Right atrium auricular region (tissue), 2 donors: Measurements from ENCODE around the gene INHA. TPM values are rescaled to one million over a fixed set of nuclear protein-coding genes. Genes with fewer than 3 reads are reported as not detected.

Experiments
- DNase-seq: peaks from one replicate; pipeline ENCODE4 v3.0.0-alpha.2; 2019; ENCODE audit warnings: low spot score
- H3K27ac ChIP-seq, 2 donors: fragments of 200-600 bp; sonication (generic); 1 replicate in 1 of 2; 2 replicates in 1 of 2; pipeline ENCODE4 v1.5.1; 2016 to 2019
- H3K27me3 ChIP-seq, 2 donors: fragments of 200-600 bp; sonication (generic); one replicate each; pipeline versions ENCODE4 v1.5.1 to v1.6.0; 2017 to 2019
- H3K36me3 ChIP-seq: fragments of 200-600 bp; sonication (generic); one replicate; pipeline ENCODE4 v1.5.1; 2016
- H3K4me1 ChIP-seq, 2 donors: fragments of 200-600 bp; sonication (generic); one replicate each; pipeline versions ENCODE4 v1.5.1 to v1.6.0; 2017 to 2019
- H3K4me3 ChIP-seq, 2 donors: fragments of 200-600 bp; sonication (generic); 1 replicate in 1 of 2; 2 replicates in 1 of 2; pipeline ENCODE4 v1.5.1; 2017 to 2019; ENCODE audit warnings: mild to moderate bottlenecking in 1 of 2, moderate library complexity in 1 of 2
- H3K9me3 ChIP-seq, 2 donors: fragments of 200-600 bp; sonication (generic); one replicate each; pipeline ENCODE4 v1.5.1; 2019
- total RNA-seq, 2 donors: library from RNA; depleted of rRNA; stranded (reverse); fragments of >200 nt; gene quantifications; one replicate each; pipeline ENCODE4 v1.1.0, GENCODE V29; 2016
- TF ChIP-seq, protein P1 (sequence below), 2 donors: fragments of 200-600 bp; sonication (generic); IDR thresholded peaks; one replicate each; pipeline ENCODE4 v1.5.1; 2019; ENCODE audit warnings: antibody characterized with exemption in 2 of 2

Gene INHA
- total RNA-seq, 2 donors from 2014 or later: 1.0 to 28.3 TPM

DNA sequence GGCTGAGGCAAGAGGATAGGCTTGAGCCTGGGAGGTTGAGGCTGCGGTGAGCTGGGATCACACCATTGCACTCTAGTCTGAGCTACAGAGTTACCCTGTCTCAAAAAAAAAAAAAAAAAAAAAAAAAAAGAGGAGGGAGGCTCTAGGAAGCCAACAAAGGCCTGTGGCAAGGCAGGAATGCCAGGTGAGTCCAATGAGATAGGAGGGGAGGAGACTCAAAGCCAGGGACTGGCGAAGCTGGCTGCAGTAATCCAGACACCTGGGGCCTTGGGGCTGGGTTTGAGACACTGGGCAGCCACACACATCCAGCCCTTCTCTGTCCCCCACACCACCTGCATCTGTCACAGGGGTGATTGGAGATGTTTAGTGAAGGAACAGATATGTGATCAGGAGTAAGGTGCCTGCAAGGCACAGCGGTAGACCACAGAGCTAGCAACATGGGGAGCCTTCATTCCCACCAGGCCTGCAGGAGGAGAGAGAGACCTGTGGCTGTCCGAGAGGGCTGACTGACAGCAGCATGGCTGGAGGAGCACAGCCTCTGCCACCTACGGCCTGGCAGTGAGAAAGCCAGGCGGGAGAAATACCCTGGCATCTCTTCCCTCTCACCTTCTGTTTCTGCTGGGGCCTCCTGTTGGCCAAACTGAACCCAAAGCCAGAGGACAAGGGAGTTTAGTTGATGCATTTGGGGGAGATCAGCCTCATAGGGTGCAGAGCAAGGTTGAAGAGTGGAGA, 38.0 kb upstream of the INHA start:
- Histone ChIP-seq H3K27ac (no peak overlapping the region), H3K27me3 (no peaks in the 10 kb centered on the region), H3K9me3 (no peaks in the 10 kb centered on the region), H3K36me3 (peaks cover 8% of the 10 kb centered on the region), H3K4me3 (no peak overlapping the region), H3K4me1 (peaks cover 0 to 26% of the 10 kb centered on the region in 2 donors)
- no peak for DNase-seq
- TF ChIP-seq, protein P1, sequence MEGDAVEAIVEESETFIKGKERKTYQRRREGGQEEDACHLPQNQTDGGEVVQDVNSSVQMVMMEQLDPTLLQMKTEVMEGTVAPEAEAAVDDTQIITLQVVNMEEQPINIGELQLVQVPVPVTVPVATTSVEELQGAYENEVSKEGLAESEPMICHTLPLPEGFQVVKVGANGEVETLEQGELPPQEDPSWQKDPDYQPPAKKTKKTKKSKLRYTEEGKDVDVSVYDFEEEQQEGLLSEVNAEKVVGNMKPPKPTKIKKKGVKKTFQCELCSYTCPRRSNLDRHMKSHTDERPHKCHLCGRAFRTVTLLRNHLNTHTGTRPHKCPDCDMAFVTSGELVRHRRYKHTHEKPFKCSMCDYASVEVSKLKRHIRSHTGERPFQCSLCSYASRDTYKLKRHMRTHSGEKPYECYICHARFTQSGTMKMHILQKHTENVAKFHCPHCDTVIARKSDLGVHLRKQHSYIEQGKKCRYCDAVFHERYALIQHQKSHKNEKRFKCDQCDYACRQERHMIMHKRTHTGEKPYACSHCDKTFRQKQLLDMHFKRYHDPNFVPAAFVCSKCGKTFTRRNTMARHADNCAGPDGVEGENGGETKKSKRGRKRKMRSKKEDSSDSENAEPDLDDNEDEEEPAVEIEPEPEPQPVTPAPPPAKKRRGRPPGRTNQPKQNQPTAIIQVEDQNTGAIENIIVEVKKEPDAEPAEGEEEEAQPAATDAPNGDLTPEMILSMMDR (IDR thresholded peaks at IDR 0.05): no peak

DNA sequence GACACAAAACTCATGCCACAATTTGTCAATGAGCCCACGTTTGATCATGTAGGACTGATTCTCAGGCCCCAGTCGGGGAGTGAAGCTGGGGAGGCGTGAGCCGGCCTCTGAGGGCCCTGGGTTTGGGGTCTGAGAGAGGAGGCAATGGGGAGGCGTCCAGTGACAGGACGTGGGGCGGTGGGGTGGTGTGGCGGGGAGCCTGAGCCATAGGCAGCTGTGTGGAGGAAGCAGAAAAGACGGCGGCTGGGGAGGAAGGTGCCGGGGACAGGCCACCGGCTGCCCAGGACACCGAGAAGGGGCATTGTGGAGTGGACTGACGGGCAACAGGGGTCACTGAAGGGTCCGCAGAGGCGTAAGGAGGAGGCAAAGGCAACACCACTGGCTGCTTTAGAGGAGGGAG, 35.7 kb upstream of the INHA start:
- Histone ChIP-seq H3K27ac (no peak overlapping the region), H3K4me3 (no peak overlapping the region), H3K36me3 (peaks cover 30% of the 10 kb centered on the region), H3K27me3 (no peaks in the 10 kb centered on the region), H3K4me1 (peaks cover 0 to 25% of the 10 kb centered on the region in 2 donors), H3K9me3 (no peaks in the 10 kb centered on the region)
- TF ChIP-seq, protein P1 (IDR thresholded peaks at IDR 0.05): no peak
- DNase-seq: no peak

DNA sequence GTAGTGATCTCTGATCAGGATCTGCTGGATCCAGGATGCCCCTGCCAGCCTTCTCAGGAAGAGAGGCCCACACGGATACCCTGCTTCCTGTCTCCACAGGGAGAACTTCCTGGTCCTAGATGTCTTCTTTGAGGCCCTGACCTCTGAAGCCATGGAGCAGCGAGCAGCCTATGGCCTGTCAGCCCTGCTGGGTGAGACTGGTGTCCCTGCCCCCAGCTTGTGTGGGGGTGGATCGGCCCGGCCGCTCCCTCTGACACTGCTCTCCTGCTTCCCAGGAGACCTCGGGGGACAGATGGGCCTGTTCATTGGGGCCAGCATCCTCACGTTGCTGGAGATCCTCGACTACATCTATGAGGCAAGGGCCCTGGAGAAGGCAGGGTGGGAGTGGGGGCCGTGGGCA, 35.1 kb upstream of the INHA start:
- no peaks in the 10 kb centered on the region for H3K9me3 ChIP-seq
- peaks cover 0 to 31% of the 10 kb centered on the region in 2 donors for H3K4me1 ChIP-seq
- no peak for DNase-seq
- no peak overlapping the region for H3K4me3 ChIP-seq
- H3K27ac ChIP-seq: no peak overlapping the region
- H3K36me3 ChIP-seq: peaks cover 30% of the 10 kb centered on the region
- H3K27me3 ChIP-seq: no peaks in the 10 kb centered on the region
- TF ChIP-seq, protein P1 (IDR thresholded peaks at IDR 0.05): no peak

DNA sequence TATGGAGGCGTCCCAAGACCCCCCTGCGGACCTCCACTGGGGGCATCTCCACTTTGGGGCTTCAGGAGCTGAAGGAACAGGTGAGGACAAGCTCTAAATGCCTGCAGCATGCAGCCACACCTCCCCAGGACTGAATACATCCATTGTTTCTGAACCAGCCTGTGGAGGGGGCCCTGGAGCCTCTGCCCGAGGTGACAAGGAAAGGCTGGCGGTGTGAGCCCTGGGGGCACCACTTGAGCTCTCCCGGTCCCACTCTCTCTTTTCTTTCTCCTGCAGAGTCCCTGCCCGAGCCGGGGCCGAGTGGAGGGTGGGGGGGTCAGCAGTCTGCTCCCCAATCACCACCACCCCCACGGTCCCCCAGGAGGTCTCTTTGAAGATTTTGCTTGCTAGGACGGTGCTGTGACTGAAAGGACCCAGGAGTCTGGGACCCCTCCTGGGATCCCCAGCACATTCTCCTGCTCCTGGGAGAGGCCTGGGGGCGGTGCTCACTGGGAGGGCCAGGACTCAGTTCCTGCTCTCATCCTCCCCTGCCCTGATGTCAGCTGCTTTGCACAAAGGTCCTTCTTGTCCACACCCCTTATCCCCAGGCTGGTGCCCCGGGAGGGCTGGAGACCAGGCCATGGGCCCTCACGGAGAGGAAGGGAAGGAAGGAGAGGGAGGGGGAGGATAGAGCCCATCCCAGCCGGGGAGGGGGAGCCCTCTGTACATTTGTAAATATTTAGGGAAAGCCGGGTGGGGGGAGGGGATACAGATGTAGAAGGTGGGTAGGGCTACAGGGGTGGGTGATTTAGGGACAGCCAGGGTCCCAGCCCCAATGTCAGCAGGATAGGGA, 34.2 kb upstream of the INHA start:
- Histone ChIP-seq H3K4me3 (no peak overlapping the region), H3K4me1 (peaks cover 0 to 40% of the 10 kb centered on the region in 2 donors), H3K36me3 (peaks cover 30% of the 10 kb centered on the region), H3K9me3 (no peaks in the 10 kb centered on the region), H3K27ac (peak overlapping the region; percentile 2 to 12), H3K27me3 (no peaks in the 10 kb centered on the region)
- DNase-seq: no peak
- TF ChIP-seq, protein P1 (IDR thresholded peaks at IDR 0.05): no peak

DNA sequence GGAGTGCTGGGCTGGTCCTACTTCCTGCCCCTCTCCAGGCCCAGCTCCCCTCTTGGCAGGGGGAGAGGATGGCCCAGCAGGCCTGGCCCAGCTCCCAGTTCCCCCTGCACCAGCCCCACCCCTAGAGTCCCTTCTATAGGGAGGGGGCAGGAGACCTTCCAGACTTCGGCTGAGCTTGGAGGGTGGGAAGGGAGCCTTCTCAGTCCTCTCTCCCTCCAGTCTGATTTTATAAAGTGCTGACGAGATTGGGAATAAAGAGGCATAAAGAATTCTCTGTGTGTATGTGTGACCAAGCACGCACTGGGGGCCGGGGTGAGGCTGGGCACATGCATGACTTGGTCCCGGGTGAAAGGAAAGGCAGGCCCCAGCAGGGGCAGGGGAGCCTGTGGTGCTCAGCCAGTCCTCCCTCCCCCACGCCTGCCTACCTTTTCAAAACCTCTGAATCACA, 33.6 kb upstream of the INHA start:
- no peaks in the 10 kb centered on the region for H3K27me3 ChIP-seq
- DNase-seq: no peak
- TF ChIP-seq, protein P1 (IDR thresholded peaks at IDR 0.05): no peak
- H3K27ac ChIP-seq: peak overlapping the region; percentile 2 to 12
- H3K36me3 ChIP-seq: peaks cover 30% of the 10 kb centered on the region
- no peak overlapping the region for H3K4me3 ChIP-seq
- peaks cover 0 to 42% of the 10 kb centered on the region in 2 donors for H3K4me1 ChIP-seq
- no peaks in the 10 kb centered on the region for H3K9me3 ChIP-seq
